Gastrocnemius medialis (tissue), 4 donors: ENCODE results near the gene CPTP. TPM values are rescaled to one million over a fixed set of nuclear protein-coding genes. Genes with fewer than 3 reads are reported as not detected.

Source experiments
- ATAC-seq, 2 donors: fragments of 150-250 bp; one replicate each; pipeline ENCODE4 v1.9.1; 2016
- DNase-seq, 2 donors: peaks; one replicate each; pipeline ENCODE4 v3.0.0-alpha.2; 2019
- H3K27ac ChIP-seq, 4 donors: fragments of 200-600 bp; sonication (generic); 1 replicate in 1 of 4; 2 replicates in 3 of 4; pipeline ENCODE4 v1.5.1; 2016 to 2018; ENCODE audit warnings: mild to moderate bottlenecking in 2 of 4, moderate library complexity in 1 of 4
- H3K27me3 ChIP-seq, 3 donors: fragments of 200-600 bp; sonication (generic) in 2 of 3; 1 replicate in 1 of 3; 2 replicates in 2 of 3; pipeline versions ENCODE4 v1.5.1 to v1.6.0; 2016 to 2019; ENCODE audit warnings: mild to moderate bottlenecking in 1 of 3, moderate library complexity in 1 of 3
- H3K36me3 ChIP-seq, 2 donors: fragments of 200-600 bp; sonication (generic) in 1 of 2; one replicate each; pipeline ENCODE4 v1.5.1; 2017 to 2018
- H3K4me1 ChIP-seq, 2 donors: fragments of 200-600 bp; sonication (generic) in 1 of 2; one replicate each; pipeline ENCODE4 v1.5.1; 2016 to 2017; ENCODE audit warnings: mild to moderate bottlenecking in 2 of 2
- H3K4me3 ChIP-seq, 4 donors: fragments of 200-600 bp; sonication (generic) in 3 of 4; 1 replicate in 1 of 4; 2 replicates in 3 of 4; pipeline ENCODE4 v1.5.1; 2016 to 2019; ENCODE audit warnings: mild to moderate bottlenecking in 2 of 4
- H3K9me3 ChIP-seq, 3 donors: fragments of 200-600 bp; sonication (generic) in 2 of 3; 1 replicate in 1 of 3; 2 replicates in 2 of 3; pipeline ENCODE4 v1.5.1; 2016 to 2019
- CTCF ChIP-seq, 5 experiments: fragments of 450-650 bp in 3 of 5; fragments of 200-600 bp in 2 of 5; sonication (generic) in 2 of 5; IDR thresholded peaks in 4 of 5; conservative IDR thresholded peaks in 1 of 5; 1 replicate in 4 of 5; 2 replicates in 1 of 5; pipeline ENCODE4 v1.5.1; 2016 to 2019; ENCODE audit warnings: antibody characterized with exemption in 5 of 5, mild to moderate bottlenecking in 3 of 5, moderate library complexity in 3 of 5
- POLR2A ChIP-seq, 2 donors: fragments of 450-650 bp; IDR thresholded peaks; one replicate each; pipeline ENCODE4 v1.6.1; 2017; ENCODE audit warnings: antibody characterized with exemption in 2 of 2, mild to moderate bottlenecking in 2 of 2, moderate library complexity in 2 of 2
- in situ Hi-C, 4 donors: fragments of 200-750 bp; cut with MboI; loops; one replicate each; pipeline versions ENCODE4 v1.15.0 to v1.8.0; 2017; ENCODE audit warnings: low sequenced_read_pairs in 4 of 4
- intact Hi-C: fragments of 100-400 bp; cut with DNase I; formaldehyde crosslinking; loops from one replicate; pipeline ENCODE4 v1.15.1; 2023; ENCODE audit warnings: low total_unique reads
- total RNA-seq, 4 donors: library from RNA; depleted of rRNA; stranded (reverse); fragments of >200 nt; gene quantifications; one replicate each; pipeline versions ENCODE4 v1.1.0 to v1.2.3, GENCODE V29; 2016

Gene CPTP
- total RNA-seq: 10 to 100 TPM; 22.7 to 64.9 (median 34.0) TPM

- peak within 1 kb of the TSS; percentile 86 to 97 (median 92) for H3K27ac ChIP-seq
- peak; percentile 91 to 92 for DNase-seq
- peaks cover 0 to 17% of the 10 kb centered on the region in 2 donors for H3K36me3 ChIP-seq
- H3K9me3 ChIP-seq: no peaks in the 10 kb centered on the region
- peak within 1 kb of the TSS; percentile 78 to 95 (median 85) for H3K4me3 ChIP-seq
- no peaks in the 10 kb centered on the region for H3K27me3 ChIP-seq
- TF ChIP-seq POLR2A (IDR thresholded peaks at IDR 0.05) (peak; percentile 76 to 91), CTCF (IDR thresholded peaks at IDR 0.05 in 4 of 5, conservative IDR thresholded peaks at IDR 0.05 in 1 of 5) (no peak)
- ATAC-seq: peak; percentile 83 to 88
- peaks cover 43 to 53% of the 10 kb centered on the region in 2 donors for H3K4me1 ChIP-seq
- in situ Hi-C loops (no loop called here), intact Hi-C loops (loop anchor here (2.0 kb wide), 2 partner anchors 16 to 24 kb away; partner anchors contain the start of genes DVL1 and PUSL1)
These were observed at the start of gene CPTP, which contains the start of gene INTS11 for GRCh38 chr1:1324524-1325287. Gene CPTP, plus strand, starts transcription at chr1:1324802. Its CDS starts 2,109 bp downstream, at chr1:1326911. Gene INTS11, minus strand, starts transcription at chr1:1324660. Its CDS starts 52 bp downstream, at chr1:1324608.

- TF ChIP-seq POLR2A (IDR thresholded peaks at IDR 0.05): no peak
- TF ChIP-seq CTCF (IDR thresholded peaks at IDR 0.05 in 4 of 5, conservative IDR thresholded peaks at IDR 0.05 in 1 of 5): no peak
- Histone ChIP-seq H3K9me3 (no peaks in the 10 kb centered on the region), H3K4me3 (peak overlapping the region in 1 of 4 donors; percentile 84), H3K4me1 (peaks cover 34 to 37% of the 10 kb centered on the region in 2 donors), H3K27me3 (no peaks in the 10 kb centered on the region), H3K27ac (no peak overlapping the region), H3K36me3 (no peaks in the 10 kb centered on the region)
- in situ Hi-C loops: loop anchor here in 2 of 4 donors (25.0 kb wide), 2 partner anchors 138 to 163 kb away; partner anchors contain the start of gene C1orf159 (in 1 of the 2)
- intact Hi-C loops: loop anchor here (5.0 kb wide), 1 partner anchor 102 kb away; the partner anchor contains the start of gene AURKAIP1
- DNase-seq: no peak
- ATAC-seq: no peak
These were observed 49.6 kb upstream of the CPTP start for GRCh38 chr1:1274931-1275431.

DNA sequence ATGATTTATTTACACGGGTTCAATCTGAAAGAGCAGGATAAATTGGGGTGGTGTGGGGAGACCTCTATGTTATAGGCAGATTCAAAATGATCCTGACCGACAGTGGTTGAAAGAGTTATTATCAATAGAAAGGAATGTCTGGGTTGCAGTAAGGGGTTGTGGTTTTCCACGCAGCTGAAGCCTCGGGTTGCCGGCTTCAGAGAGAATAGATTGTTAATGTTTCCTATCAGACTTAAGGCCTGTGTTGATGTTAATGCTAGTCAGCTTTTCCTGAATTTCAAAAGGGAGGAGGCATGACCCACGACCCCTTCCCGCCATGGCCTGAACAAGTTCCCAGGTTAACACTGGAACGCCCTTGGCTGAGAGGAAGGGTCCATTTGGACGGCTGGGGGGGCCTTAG, 48.8 kb upstream of the CPTP start:
- intact Hi-C loops: no loop called here
- TF ChIP-seq CTCF (IDR thresholded peaks at IDR 0.05 in 4 of 5, conservative IDR thresholded peaks at IDR 0.05 in 1 of 5) (no peak), POLR2A (IDR thresholded peaks at IDR 0.05) (no peak)
- no peaks in the 10 kb centered on the region for H3K36me3 ChIP-seq
- no peak for DNase-seq
- H3K9me3 ChIP-seq: no peaks in the 10 kb centered on the region
- peaks cover 26 to 28% of the 10 kb centered on the region in 2 donors for H3K4me1 ChIP-seq
- H3K27me3 ChIP-seq: no peaks in the 10 kb centered on the region
- no peak for ATAC-seq
- in situ Hi-C loops: no loop called here
- no peak overlapping the region for H3K27ac ChIP-seq
- H3K4me3 ChIP-seq: no peak overlapping the region

DNA sequence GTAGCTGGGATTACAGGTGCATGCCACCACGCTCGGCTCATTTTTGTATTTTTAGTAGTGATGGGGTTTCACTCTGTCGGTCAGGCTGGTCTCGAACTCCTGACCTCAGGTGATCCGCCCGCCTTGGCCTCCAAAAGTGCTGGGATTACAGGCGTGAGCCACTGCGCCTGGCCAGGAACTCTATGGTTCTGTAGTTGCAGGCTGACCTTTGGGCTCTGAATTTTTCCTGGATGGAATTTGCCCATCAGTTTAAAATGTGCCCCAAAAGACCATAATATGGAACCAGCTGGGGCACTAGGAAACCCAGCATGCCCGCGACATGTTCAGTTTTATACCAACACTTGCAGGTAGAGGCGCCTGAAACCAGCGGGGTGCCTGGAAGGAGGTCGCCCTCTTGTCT, 46.0 kb upstream of the CPTP start:
- DNase-seq (no peak), ATAC-seq (no peak)
- in situ Hi-C loops: no loop called here

More for the DNA sequence above, 46.0 kb upstream of the CPTP start:
- Histone ChIP-seq H3K27ac (no peak overlapping the region), H3K36me3 (no peaks in the 10 kb centered on the region), H3K4me3 (no peak overlapping the region), H3K9me3 (no peaks in the 10 kb centered on the region), H3K27me3 (no peaks in the 10 kb centered on the region), H3K4me1 (peaks cover 7 to 13% of the 10 kb centered on the region in 2 donors)
- intact Hi-C loops: no loop called here
- TF ChIP-seq CTCF (IDR thresholded peaks at IDR 0.05 in 4 of 5, conservative IDR thresholded peaks at IDR 0.05 in 1 of 5): no peak
- TF ChIP-seq POLR2A (IDR thresholded peaks at IDR 0.05): no peak
